ENCODE measurements around the gene KCNAB1.
A peak's percentile ranks its signal among the peaks of the same experiment; 100 is the strongest.

The KCNAB1 gene

DNA sequence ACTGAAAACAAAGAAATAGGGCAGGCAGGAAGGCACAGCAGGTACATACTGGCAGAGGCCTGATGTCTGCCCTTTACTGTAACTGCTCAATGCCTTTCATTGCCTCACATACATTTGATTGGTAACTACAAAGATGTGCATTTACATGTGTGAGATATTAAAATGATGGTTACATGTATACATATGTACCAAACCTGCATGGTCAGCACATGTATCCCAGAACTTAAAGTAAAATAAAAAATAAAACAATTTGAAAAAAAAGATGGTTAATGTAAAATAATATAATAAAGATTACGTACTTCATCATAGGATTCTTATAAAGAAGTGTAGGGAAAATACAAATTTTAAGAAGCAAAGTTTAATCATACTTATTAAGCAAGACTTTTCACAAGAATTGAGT lies 419.4 kb downstream of the KCNAB1 start:
- H3K4me3 ChIP-seq (ENCODE audit: low read length), result no peak overlapping the region
- TF ChIP-seq, protein P1, sequence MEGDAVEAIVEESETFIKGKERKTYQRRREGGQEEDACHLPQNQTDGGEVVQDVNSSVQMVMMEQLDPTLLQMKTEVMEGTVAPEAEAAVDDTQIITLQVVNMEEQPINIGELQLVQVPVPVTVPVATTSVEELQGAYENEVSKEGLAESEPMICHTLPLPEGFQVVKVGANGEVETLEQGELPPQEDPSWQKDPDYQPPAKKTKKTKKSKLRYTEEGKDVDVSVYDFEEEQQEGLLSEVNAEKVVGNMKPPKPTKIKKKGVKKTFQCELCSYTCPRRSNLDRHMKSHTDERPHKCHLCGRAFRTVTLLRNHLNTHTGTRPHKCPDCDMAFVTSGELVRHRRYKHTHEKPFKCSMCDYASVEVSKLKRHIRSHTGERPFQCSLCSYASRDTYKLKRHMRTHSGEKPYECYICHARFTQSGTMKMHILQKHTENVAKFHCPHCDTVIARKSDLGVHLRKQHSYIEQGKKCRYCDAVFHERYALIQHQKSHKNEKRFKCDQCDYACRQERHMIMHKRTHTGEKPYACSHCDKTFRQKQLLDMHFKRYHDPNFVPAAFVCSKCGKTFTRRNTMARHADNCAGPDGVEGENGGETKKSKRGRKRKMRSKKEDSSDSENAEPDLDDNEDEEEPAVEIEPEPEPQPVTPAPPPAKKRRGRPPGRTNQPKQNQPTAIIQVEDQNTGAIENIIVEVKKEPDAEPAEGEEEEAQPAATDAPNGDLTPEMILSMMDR (IDR thresholded peaks at IDR 0.05; ENCODE audit: insufficient read depth, low read depth, low read length, missing control alignments), result no peak
- DNase-seq (ENCODE audit: low read depth), result no peak

DNA sequence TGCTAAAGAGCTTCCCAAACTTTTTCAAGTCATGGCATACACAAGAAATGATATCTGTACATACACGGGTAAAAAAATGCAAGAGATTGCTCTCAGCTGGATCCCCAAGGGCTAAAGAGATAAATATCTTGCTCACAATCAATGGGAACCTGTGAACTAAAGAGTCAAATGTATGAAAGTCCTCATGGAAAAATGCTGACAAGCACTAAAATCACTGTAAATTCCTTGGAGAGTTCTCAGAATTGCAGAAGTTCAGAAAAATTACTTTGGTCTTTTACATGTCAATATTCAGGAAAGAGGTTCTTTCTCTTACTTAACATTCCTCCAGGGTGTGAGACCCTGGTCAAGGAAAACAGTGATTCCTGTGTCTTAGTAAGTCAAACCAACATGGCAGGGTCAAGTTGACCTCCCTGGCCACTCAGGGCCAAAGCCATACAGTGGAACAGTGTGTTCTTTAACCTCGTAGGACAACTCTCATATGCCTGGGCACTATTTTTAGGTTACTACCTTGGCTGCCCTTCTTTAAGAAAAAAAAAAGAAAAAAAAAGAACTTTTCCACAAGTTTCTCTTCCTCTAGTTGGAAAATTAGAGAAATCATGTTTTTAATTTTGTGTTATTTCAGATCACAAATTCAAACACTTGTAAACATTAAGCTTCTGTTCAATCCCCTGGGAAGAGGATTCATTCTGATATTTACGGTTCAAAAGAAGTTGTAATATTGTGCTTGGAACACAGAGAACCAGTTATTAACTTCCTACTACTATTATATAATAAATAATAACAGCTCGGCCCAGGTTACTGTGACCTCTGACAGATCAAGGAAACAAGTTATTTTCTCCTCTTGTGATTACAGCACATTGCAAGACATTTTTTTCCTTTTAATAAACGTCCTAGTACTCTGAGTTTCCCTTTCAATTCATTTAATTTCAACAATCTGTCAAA lies 422.0 kb downstream of the KCNAB1 start:
- TF ChIP-seq, protein P1 (IDR thresholded peaks at IDR 0.05; ENCODE audit: insufficient read depth, low read depth, low read length, missing control alignments), result no peak
- no peak overlapping the region for H3K4me3 ChIP-seq (ENCODE audit: low read length)
- no peak for DNase-seq (ENCODE audit: low read depth)

DNA sequence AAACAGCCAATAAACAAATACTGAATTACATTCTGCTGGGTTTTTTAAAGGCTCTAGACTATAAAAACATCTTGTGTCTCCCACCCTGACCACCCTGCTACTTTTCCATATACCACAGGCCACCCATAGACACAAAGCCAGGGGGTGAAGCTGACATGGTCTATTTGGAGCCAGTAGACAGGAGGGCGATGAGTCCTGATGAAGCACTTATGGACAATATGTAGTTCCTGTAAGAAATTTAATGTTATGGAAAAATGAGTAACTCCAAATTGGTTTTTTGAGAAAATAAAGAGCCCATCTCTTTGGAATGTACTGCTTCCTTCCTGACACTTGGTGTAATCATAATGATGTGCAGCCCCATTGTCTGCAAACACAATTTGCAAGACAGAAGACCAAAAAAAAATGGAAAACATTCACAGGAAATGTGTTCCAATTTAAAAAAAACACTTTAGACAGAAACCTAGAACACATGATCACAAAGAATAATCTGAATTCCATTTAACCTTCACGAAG lies 422.7 kb downstream of the KCNAB1 start:
- TF ChIP-seq, protein P1 (IDR thresholded peaks at IDR 0.05; ENCODE audit: insufficient read depth, low read depth, low read length, missing control alignments), result no peak
- DNase-seq (ENCODE audit: low read depth), result no peak
- H3K4me3 ChIP-seq (ENCODE audit: low read length), result no peak overlapping the region

DNA sequence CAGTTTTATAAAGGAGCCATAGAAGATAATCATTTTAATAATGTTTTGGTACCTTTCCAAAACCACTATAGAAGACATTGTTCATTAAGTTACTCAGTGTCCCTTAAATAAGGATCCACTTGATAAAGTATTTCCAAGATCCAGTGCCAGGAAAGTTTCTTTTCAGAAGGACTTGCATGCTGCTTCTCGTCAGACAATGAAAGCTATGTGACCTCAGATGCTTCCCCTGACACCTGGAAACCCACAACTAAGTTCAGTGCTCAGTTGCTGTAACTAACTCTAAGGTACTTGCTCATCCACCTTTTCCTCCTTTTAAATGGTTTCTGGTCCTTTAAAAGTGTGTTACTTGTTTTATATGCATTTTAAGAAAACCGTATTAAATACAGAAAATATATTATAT lies 427.3 kb downstream of the KCNAB1 start:
- DNase-seq (ENCODE audit: low read depth), result peak; percentile 79
- TF ChIP-seq, protein P1 (IDR thresholded peaks at IDR 0.05; ENCODE audit: insufficient read depth, low read depth, low read length, missing control alignments), result no peak
- no peak overlapping the region for H3K4me3 ChIP-seq (ENCODE audit: low read length)

DNA sequence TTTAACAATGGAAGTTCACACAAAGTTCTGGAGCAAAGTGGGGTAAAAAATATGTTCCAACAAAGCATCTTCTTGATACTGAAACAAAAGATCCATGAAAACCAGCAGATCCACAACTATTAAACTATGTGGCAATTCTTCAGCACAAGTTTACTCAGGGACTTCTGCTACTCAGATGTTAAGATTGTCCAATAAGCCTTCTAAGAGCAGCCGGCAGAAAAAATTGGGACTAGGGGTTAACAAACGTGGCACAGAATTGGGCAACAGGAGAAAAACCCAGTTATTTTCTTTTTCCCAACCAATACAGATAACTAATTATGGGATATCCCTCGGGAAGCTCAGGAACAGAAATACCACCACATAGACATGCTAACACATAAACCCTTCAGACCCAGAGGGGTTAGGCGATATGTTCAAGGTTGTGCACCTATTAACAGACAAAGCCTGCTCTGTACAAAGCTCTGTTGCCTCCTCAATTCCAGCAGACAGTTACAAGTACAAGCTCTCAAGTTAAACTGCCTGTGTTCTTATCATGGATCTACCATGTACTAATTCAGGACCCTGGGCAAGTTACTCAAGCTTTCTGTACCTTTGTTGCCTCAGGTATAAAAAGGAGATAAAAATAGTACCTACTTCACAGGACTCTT lies 427.8 kb downstream of the KCNAB1 start:
- no peak overlapping the region for H3K4me3 ChIP-seq (ENCODE audit: low read length)
- no peak for DNase-seq (ENCODE audit: low read depth)
- TF ChIP-seq, protein P1 (IDR thresholded peaks at IDR 0.05; ENCODE audit: insufficient read depth, low read depth, low read length, missing control alignments), result no peak

DNA sequence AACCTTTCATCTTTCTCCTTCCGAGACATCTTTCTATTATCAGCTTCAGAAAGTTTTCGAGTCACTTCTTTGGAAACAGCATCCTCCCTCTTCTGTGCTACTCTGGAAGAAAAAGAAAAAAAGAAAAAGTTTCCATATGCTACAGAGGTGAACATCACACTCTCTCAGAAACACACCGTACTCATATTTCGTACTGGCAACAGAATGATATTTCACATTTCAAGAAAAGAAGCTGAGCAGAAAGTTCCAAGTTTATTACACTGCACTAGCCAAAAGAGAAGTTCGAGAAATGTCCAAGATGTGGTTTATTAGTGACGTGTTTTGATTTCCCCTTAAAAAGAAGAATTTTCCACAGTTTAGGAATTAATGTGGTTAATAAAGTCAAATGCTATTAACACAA lies 428.5 kb downstream of the KCNAB1 start:
- no peak overlapping the region for H3K4me3 ChIP-seq (ENCODE audit: low read length)
- no peak for DNase-seq (ENCODE audit: low read depth)

More for the DNA sequence above, 428.5 kb downstream of the KCNAB1 start:
- TF ChIP-seq, protein P1 (IDR thresholded peaks at IDR 0.05; ENCODE audit: insufficient read depth, low read depth, low read length, missing control alignments), result no peak
